WTC11 (cell line): Measurements from ENCODE around the gene PLXNC1.

Experiments
- ATF3 ChIP-seq: sonication (generic); formaldehyde crosslinking; conservative IDR thresholded peaks from 2 replicates; pipeline ENCODE4 v1.8.1; 2022; ENCODE audit warnings: mild to moderate bottlenecking, missing genetic modification reagents
- CREM ChIP-seq: sonication (generic); formaldehyde crosslinking; IDR thresholded peaks from 2 replicates; pipeline ENCODE4 v1.8.1; 2022; ENCODE audit warnings: mild to moderate bottlenecking, missing genetic modification reagents, moderate library complexity
- CTCF ChIP-seq: fragments of 200-600 bp; IDR thresholded peaks from 2 replicates; pipeline ENCODE4 v1.8.0; 2022; ENCODE audit warnings: antibody characterized with exemption
- E2F5 ChIP-seq: sonication (generic); formaldehyde crosslinking; IDR thresholded peaks from 2 replicates; pipeline ENCODE4 v1.8.1; 2022; ENCODE audit warnings: mild to moderate bottlenecking, moderate library complexity, missing genetic modification reagents
- ELF4 ChIP-seq: sonication (generic); formaldehyde crosslinking; IDR thresholded peaks from 2 replicates; pipeline ENCODE4 v1.8.1; 2022; ENCODE audit warnings: low read depth, mild to moderate bottlenecking, moderate library complexity, missing genetic modification reagents
- MAX ChIP-seq: sonication (generic); formaldehyde crosslinking; IDR thresholded peaks from 2 replicates; pipeline ENCODE4 v1.8.0; 2022; ENCODE audit warnings: mild to moderate bottlenecking, missing genetic modification reagents
- MYBL2 ChIP-seq: sonication (generic); formaldehyde crosslinking; IDR thresholded peaks from 2 replicates; pipeline ENCODE4 v1.8.1; 2023; ENCODE audit warnings: mild to moderate bottlenecking, moderate library complexity, missing genetic modification reagents
- SMAD3 ChIP-seq: sonication (generic); formaldehyde crosslinking; IDR thresholded peaks from 2 replicates; pipeline ENCODE4 v1.8.0; 2022; ENCODE audit warnings: missing genetic modification reagents, mild to moderate bottlenecking, borderline replicate concordance
- SMAD4 ChIP-seq: sonication (generic); formaldehyde crosslinking; IDR thresholded peaks from 2 replicates; pipeline ENCODE4 v1.8.0; 2022; ENCODE audit warnings: mild to moderate bottlenecking, missing genetic modification reagents
- TEAD4 ChIP-seq: sonication (generic); formaldehyde crosslinking; IDR thresholded peaks from 2 replicates; pipeline ENCODE4 v1.8.0; 2022; ENCODE audit warnings: mild to moderate bottlenecking, missing genetic modification reagents
- ZNF219 ChIP-seq: sonication (generic); formaldehyde crosslinking; IDR thresholded peaks from 2 replicates; pipeline ENCODE4 v1.8.0; 2023; ENCODE audit warnings: missing genetic modification reagents, mild to moderate bottlenecking, borderline replicate concordance
- ZNF416 ChIP-seq: fragments of 250-450 bp; sonication (Bioruptor Pico); IDR thresholded peaks from 2 replicates; pipeline ENCODE4 v1.9.0; 2021; ENCODE audit warnings: mild to moderate bottlenecking, inconsistent platforms
- ZSCAN18 ChIP-seq: fragments of 250-450 bp; sonication (Bioruptor Pico); IDR thresholded peaks from 2 replicates; pipeline ENCODE4 v2.1.2; 2022; ENCODE audit warnings: mild to moderate bottlenecking, moderate library complexity
- TF ChIP-seq, protein P1 (sequence below): sonication (generic); formaldehyde crosslinking; IDR thresholded peaks from 2 replicates; pipeline ENCODE4 v1.8.1; 2022; ENCODE audit warnings: mild to moderate bottlenecking, missing genetic modification reagents, moderate library complexity, borderline replicate concordance

GRCh38 chr12:94203796-94204195 lies 55.4 kb downstream of the PLXNC1 start:
- TF ChIP-seq ZNF219 (no peak), ATF3 (CRISPR knock-in tag) (no peak), SMAD4 (CRISPR knock-in tag) (no peak), CREM (CRISPR knock-in tag) (no peak), ZNF416 (CRISPR knock-in tag) (no peak), CTCF (no peak), E2F5 (CRISPR knock-in tag) (no peak), TEAD4 (CRISPR knock-in tag) (no peak), MYBL2 (no peak), ELF4 (no peak), ZSCAN18 (CRISPR knock-in tag) (no peak), SMAD3 (CRISPR knock-in tag) (no peak), MAX (no peak)
- TF ChIP-seq, protein P1, sequence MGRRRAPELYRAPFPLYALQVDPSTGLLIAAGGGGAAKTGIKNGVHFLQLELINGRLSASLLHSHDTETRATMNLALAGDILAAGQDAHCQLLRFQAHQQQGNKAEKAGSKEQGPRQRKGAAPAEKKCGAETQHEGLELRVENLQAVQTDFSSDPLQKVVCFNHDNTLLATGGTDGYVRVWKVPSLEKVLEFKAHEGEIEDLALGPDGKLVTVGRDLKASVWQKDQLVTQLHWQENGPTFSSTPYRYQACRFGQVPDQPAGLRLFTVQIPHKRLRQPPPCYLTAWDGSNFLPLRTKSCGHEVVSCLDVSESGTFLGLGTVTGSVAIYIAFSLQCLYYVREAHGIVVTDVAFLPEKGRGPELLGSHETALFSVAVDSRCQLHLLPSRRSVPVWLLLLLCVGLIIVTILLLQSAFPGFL (CRISPR knock-in tag): no peak
